SH-SY5Y (cell line): ENCODE data around the gene EPB41L4B.

Experiments
- GATA2 ChIP-seq: IDR thresholded peaks from 2 replicates; pipeline ENCODE4 v1.6.1; 2011; ENCODE audit warnings: mild to moderate bottlenecking, low read depth, low read length
- GATA3 ChIP-seq: IDR thresholded peaks from 2 replicates; pipeline ENCODE4 v1.6.1; 2011; ENCODE audit warnings: low read depth, mild to moderate bottlenecking, low read length, moderate library complexity

GRCh38 chr9:109162677-109163076 lies 158.2 kb downstream of the EPB41L4B start:
- no peak for TF ChIP-seq GATA3
- no peak for TF ChIP-seq GATA2
